ENCODE results near the gene CTTNBP2.

Gene CTTNBP2

DNA sequence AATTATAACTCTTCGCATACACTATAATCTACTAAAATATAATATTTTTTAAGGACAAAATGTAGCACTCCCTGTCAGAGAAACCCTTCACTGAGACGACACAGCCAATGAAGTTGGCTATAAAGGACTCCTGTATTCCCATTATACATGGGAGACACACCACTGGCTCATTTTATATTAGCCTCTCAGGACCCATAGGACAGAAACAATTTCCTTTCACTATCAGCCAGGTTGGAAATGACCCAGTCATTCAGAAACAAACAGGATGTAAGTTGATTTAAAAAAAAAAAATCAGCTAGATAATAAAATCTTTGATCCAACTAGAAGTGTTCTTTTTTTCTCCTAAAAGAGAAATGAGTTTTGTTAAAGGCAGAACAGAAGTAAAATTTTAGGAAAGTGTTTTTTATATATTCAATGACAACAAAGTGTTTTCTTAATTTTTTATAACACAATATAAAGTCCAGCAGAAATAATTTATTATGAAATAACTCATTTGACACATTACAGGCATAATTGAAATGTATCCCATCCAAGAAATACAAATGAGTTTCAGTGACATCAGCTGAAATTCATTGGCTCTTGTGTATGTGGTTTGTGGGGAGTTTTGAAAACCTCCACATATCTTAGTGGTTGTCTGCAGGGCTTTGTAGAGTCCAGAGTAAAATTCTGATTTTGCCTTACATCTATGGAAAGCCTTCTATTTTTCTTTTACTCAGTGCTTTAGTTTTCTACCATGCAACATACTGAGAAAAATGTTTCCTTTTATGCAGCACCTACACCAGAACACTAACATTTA lies 64.1 kb downstream of the CTTNBP2 start:
- H3K9me3 ChIP-seq (ENCODE audit: control insufficient read depth, low read length), result no peaks in the 10 kb centered on the region
- no peak overlapping the region for H3K27ac ChIP-seq (ENCODE audit: insufficient read depth, low read length, poor library complexity, severe bottlenecking)
- no peaks in the 10 kb centered on the region for H3K4me1 ChIP-seq (ENCODE audit: control insufficient read depth, insufficient read depth, low read length, poor library complexity, severe bottlenecking)
- no peaks in the 10 kb centered on the region for H3K27me3 ChIP-seq (replicated peaks; ENCODE audit: control insufficient read depth, insufficient read depth, low read length, poor library complexity, severe bottlenecking)
- no peak overlapping the region for H3K4me3 ChIP-seq (ENCODE audit: insufficient read depth, low read depth, low read length, poor library complexity, severe bottlenecking)
- DNase-seq, result no peak
- no peaks in the 10 kb centered on the region for H3K36me3 ChIP-seq (ENCODE audit: control insufficient read depth, insufficient read depth, low read length)

GRCh38 chr7:117808341-117808757 lies 64.9 kb downstream of the CTTNBP2 start:
- DNase-seq, result no peak
- Histone ChIP-seq H3K4me3 (ENCODE audit: insufficient read depth, low read depth, low read length, poor library complexity, severe bottlenecking) (no peak overlapping the region), H3K27ac (ENCODE audit: insufficient read depth, low read length, poor library complexity, severe bottlenecking) (no peak overlapping the region), H3K36me3 (ENCODE audit: control insufficient read depth, insufficient read depth, low read length) (no peaks in the 10 kb centered on the region), H3K9me3 (ENCODE audit: control insufficient read depth, low read length) (no peaks in the 10 kb centered on the region), H3K27me3 (replicated peaks; ENCODE audit: control insufficient read depth, insufficient read depth, low read length, poor library complexity, severe bottlenecking) (no peaks in the 10 kb centered on the region), H3K4me1 (ENCODE audit: control insufficient read depth, insufficient read depth, low read length, poor library complexity, severe bottlenecking) (no peaks in the 10 kb centered on the region)

GRCh38 chr7:117807676-117808075 lies 65.6 kb downstream of the CTTNBP2 start:
- Histone ChIP-seq H3K9me3 (ENCODE audit: control insufficient read depth, low read length) (no peaks in the 10 kb centered on the region), H3K36me3 (ENCODE audit: control insufficient read depth, insufficient read depth, low read length) (no peaks in the 10 kb centered on the region), H3K4me3 (ENCODE audit: insufficient read depth, low read depth, low read length, poor library complexity, severe bottlenecking) (no peak overlapping the region), H3K4me1 (ENCODE audit: control insufficient read depth, insufficient read depth, low read length, poor library complexity, severe bottlenecking) (no peaks in the 10 kb centered on the region), H3K27ac (ENCODE audit: insufficient read depth, low read length, poor library complexity, severe bottlenecking) (no peak overlapping the region), H3K27me3 (replicated peaks; ENCODE audit: control insufficient read depth, insufficient read depth, low read length, poor library complexity, severe bottlenecking) (no peaks in the 10 kb centered on the region)
- DNase-seq, result no peak

- no peak for DNase-seq
- H3K9me3 ChIP-seq (ENCODE audit: control insufficient read depth, low read length), result no peaks in the 10 kb centered on the region
- no peak overlapping the region for H3K27ac ChIP-seq (ENCODE audit: insufficient read depth, low read length, poor library complexity, severe bottlenecking)
Observed at GRCh38 chr7:117806011-117806410, 67.2 kb downstream of the CTTNBP2 start.

GRCh38 chr7:117805241-117805640 lies 68.0 kb downstream of the CTTNBP2 start:
- DNase-seq, result no peak
- Histone ChIP-seq H3K4me3 (ENCODE audit: insufficient read depth, low read depth, low read length, poor library complexity, severe bottlenecking) (no peak overlapping the region), H3K4me1 (ENCODE audit: control insufficient read depth, insufficient read depth, low read length, poor library complexity, severe bottlenecking) (no peaks in the 10 kb centered on the region), H3K36me3 (ENCODE audit: control insufficient read depth, insufficient read depth, low read length) (no peaks in the 10 kb centered on the region), H3K27ac (ENCODE audit: insufficient read depth, low read length, poor library complexity, severe bottlenecking) (no peak overlapping the region), H3K9me3 (ENCODE audit: control insufficient read depth, low read length) (no peaks in the 10 kb centered on the region), H3K27me3 (replicated peaks; ENCODE audit: control insufficient read depth, insufficient read depth, low read length, poor library complexity, severe bottlenecking) (no peaks in the 10 kb centered on the region)

More at GRCh38 chr7:117806011-117806410, 67.2 kb downstream of the CTTNBP2 start:
- Histone ChIP-seq H3K4me1 (ENCODE audit: control insufficient read depth, insufficient read depth, low read length, poor library complexity, severe bottlenecking) (no peaks in the 10 kb centered on the region), H3K4me3 (ENCODE audit: insufficient read depth, low read depth, low read length, poor library complexity, severe bottlenecking) (no peak overlapping the region), H3K36me3 (ENCODE audit: control insufficient read depth, insufficient read depth, low read length) (no peaks in the 10 kb centered on the region), H3K27me3 (replicated peaks; ENCODE audit: control insufficient read depth, insufficient read depth, low read length, poor library complexity, severe bottlenecking) (no peaks in the 10 kb centered on the region)

DNA sequence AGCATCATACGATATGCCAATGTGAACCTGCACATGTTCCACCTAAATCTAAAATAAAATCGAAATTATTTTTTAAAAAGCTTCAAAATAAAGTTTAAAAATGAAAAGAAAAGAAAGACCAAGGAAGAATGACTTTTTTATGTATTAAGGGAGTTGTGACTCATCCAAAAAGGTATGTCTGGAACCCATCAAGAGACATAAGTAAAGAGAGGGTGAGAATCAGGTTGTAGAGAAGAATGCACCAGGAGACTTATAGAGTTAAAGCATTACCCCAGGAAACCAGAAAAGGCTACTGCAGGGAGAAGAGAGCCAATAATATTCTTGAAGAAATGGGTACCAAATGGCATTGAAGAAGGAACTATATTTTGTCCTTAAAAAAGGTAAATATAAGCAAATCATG lies 69.8 kb downstream of the CTTNBP2 start:
- no peaks in the 10 kb centered on the region for H3K9me3 ChIP-seq (ENCODE audit: control insufficient read depth, low read length)
- no peak for DNase-seq
- no peaks in the 10 kb centered on the region for H3K4me1 ChIP-seq (ENCODE audit: control insufficient read depth, insufficient read depth, low read length, poor library complexity, severe bottlenecking)
- H3K27me3 ChIP-seq (replicated peaks; ENCODE audit: control insufficient read depth, insufficient read depth, low read length, poor library complexity, severe bottlenecking), result no peaks in the 10 kb centered on the region
- no peak overlapping the region for H3K27ac ChIP-seq (ENCODE audit: insufficient read depth, low read length, poor library complexity, severe bottlenecking)
- H3K36me3 ChIP-seq (ENCODE audit: control insufficient read depth, insufficient read depth, low read length), result no peaks in the 10 kb centered on the region
- no peak overlapping the region for H3K4me3 ChIP-seq (ENCODE audit: insufficient read depth, low read depth, low read length, poor library complexity, severe bottlenecking)

DNA sequence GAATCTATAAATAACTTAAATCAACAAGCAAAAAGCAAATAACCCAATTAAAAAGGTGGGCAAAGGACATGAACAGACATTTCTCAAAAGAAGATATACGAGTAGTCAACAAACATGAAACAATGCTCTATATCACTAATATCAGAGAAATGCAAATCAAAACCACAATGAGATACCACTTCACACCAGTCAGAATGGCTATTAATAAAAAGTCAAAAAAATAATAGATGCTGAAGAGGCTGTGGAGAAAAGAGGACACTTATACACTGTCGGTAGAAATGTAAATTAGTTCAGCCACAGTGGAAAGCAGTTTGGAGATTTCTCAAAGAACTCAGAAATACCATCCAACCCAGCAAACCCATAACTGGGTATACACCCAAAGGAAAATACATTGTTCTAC lies 70.6 kb downstream of the CTTNBP2 start:
- H3K27me3 ChIP-seq (replicated peaks; ENCODE audit: control insufficient read depth, insufficient read depth, low read length, poor library complexity, severe bottlenecking), result no peaks in the 10 kb centered on the region
- H3K36me3 ChIP-seq (ENCODE audit: control insufficient read depth, insufficient read depth, low read length), result no peaks in the 10 kb centered on the region
- no peak overlapping the region for H3K27ac ChIP-seq (ENCODE audit: insufficient read depth, low read length, poor library complexity, severe bottlenecking)
- no peaks in the 10 kb centered on the region for H3K4me1 ChIP-seq (ENCODE audit: control insufficient read depth, insufficient read depth, low read length, poor library complexity, severe bottlenecking)
- no peak overlapping the region for H3K4me3 ChIP-seq (ENCODE audit: insufficient read depth, low read depth, low read length, poor library complexity, severe bottlenecking)
- no peaks in the 10 kb centered on the region for H3K9me3 ChIP-seq (ENCODE audit: control insufficient read depth, low read length)
- DNase-seq, result no peak

GRCh38 chr7:117800841-117801240 lies 72.4 kb downstream of the CTTNBP2 start:
- H3K27me3 ChIP-seq (replicated peaks; ENCODE audit: control insufficient read depth, insufficient read depth, low read length, poor library complexity, severe bottlenecking), result no peaks in the 10 kb centered on the region
- no peak for DNase-seq
- no peaks in the 10 kb centered on the region for H3K4me1 ChIP-seq (ENCODE audit: control insufficient read depth, insufficient read depth, low read length, poor library complexity, severe bottlenecking)
- no peaks in the 10 kb centered on the region for H3K36me3 ChIP-seq (ENCODE audit: control insufficient read depth, insufficient read depth, low read length)
- H3K4me3 ChIP-seq (ENCODE audit: insufficient read depth, low read depth, low read length, poor library complexity, severe bottlenecking), result no peak overlapping the region
- no peak overlapping the region for H3K27ac ChIP-seq (ENCODE audit: insufficient read depth, low read length, poor library complexity, severe bottlenecking)
- no peaks in the 10 kb centered on the region for H3K9me3 ChIP-seq (ENCODE audit: control insufficient read depth, low read length)

DNA sequence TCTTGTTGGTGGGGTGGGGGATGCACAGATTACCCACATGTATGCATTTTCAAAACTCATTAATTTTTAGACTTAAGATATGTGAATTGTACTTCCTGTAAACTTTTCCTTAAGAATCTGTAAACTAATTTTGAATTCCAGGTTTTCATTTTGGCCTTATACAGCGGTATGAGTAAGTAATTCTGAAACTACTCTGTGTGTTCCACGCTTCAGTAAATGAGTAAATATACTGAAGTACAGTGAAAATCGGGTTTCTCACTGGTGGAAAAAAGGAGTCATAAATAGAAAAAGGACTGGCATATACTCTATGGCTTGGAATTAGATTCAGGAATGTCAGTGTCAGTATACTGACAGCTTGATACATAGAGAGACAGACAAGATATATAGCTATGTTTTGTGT lies 72.8 kb downstream of the CTTNBP2 start:
- no peaks in the 10 kb centered on the region for H3K36me3 ChIP-seq (ENCODE audit: control insufficient read depth, insufficient read depth, low read length)
- H3K27ac ChIP-seq (ENCODE audit: insufficient read depth, low read length, poor library complexity, severe bottlenecking), result no peak overlapping the region
- no peak overlapping the region for H3K4me3 ChIP-seq (ENCODE audit: insufficient read depth, low read depth, low read length, poor library complexity, severe bottlenecking)
- no peaks in the 10 kb centered on the region for H3K9me3 ChIP-seq (ENCODE audit: control insufficient read depth, low read length)
- no peaks in the 10 kb centered on the region for H3K4me1 ChIP-seq (ENCODE audit: control insufficient read depth, insufficient read depth, low read length, poor library complexity, severe bottlenecking)
- DNase-seq, result no peak
- H3K27me3 ChIP-seq (replicated peaks; ENCODE audit: control insufficient read depth, insufficient read depth, low read length, poor library complexity, severe bottlenecking), result no peaks in the 10 kb centered on the region

DNA sequence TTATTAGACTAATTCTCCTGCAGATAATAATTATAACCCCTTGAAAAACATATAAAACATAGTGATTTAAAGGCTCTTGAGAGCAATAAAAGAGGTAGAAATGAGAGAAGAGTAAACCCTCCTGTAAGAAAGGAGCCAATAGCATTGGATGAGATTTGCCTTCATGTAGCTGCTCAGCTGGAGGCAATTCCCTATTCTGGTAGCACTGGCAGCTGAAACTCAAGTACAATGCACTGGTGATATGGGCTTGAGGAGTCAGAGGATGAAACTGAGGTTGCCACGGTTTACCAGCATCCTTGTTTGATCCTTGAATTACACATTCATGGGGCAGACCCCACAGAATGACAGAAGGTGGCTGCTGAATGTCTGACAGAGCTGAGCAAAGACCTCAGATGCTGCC lies 76.4 kb downstream of the CTTNBP2 start:
- Histone ChIP-seq H3K4me1 (ENCODE audit: control insufficient read depth, insufficient read depth, low read length, poor library complexity, severe bottlenecking) (no peaks in the 10 kb centered on the region), H3K9me3 (ENCODE audit: control insufficient read depth, low read length) (no peaks in the 10 kb centered on the region), H3K27ac (ENCODE audit: insufficient read depth, low read length, poor library complexity, severe bottlenecking) (no peak overlapping the region), H3K4me3 (ENCODE audit: insufficient read depth, low read depth, low read length, poor library complexity, severe bottlenecking) (no peak overlapping the region), H3K36me3 (ENCODE audit: control insufficient read depth, insufficient read depth, low read length) (no peaks in the 10 kb centered on the region), H3K27me3 (replicated peaks; ENCODE audit: control insufficient read depth, insufficient read depth, low read length, poor library complexity, severe bottlenecking) (no peaks in the 10 kb centered on the region)
- no peak for DNase-seq

Data from effector memory CD4-positive, alpha-beta T cell (primary cell).